Astrocyte (in vitro differentiated cells and primary cell): ENCODE measurements around the gene SCP2D1. TPM values are rescaled to one million over a fixed set of nuclear protein-coding genes. Genes with fewer than 3 reads are reported as not detected.

Experiments used
- DNase-seq: peaks from one replicate; pipeline ENCODE4 v3.0.0-alpha.2; 2010; ENCODE audit warnings: low read depth
- FAIRE-seq: peaks from 2 replicates; lab custom pipeline; 2011; peaks lifted over from hg19 to GRCh38; lab: Jason Lieb, UNC
- H2AFZ ChIP-seq: 2 replicates; pipeline ENCODE4 v1.6.0; 2012; ENCODE audit warnings: low read depth, low read length, inconsistent platforms
- H3K27ac ChIP-seq: 2 replicates; pipeline ENCODE4 v1.5.1; 2011; ENCODE audit warnings: low read depth, low read length, inconsistent platforms
- H3K27me3 ChIP-seq: 2 replicates; pipeline ENCODE4 v1.6.0; 2011; ENCODE audit warnings: low read length, inconsistent platforms; ENCODE audit not compliant: insufficient read depth
- H3K36me3 ChIP-seq: 2 replicates; pipeline ENCODE4 v1.5.1; 2011; ENCODE audit warnings: low read length, inconsistent platforms; ENCODE audit not compliant: insufficient read depth
- H3K4me1 ChIP-seq: 2 replicates; pipeline ENCODE4 v1.5.1; 2011; ENCODE audit warnings: low read length, inconsistent platforms; ENCODE audit not compliant: insufficient read depth
- H3K4me2 ChIP-seq: 2 replicates; pipeline ENCODE4 v1.6.0; 2012; ENCODE audit warnings: low read length, inconsistent platforms
- H3K4me3 ChIP-seq: 2 replicates; pipeline ENCODE4 v1.5.1; 2011; ENCODE audit warnings: low read depth, mild to moderate bottlenecking, low read length, inconsistent platforms; ENCODE audit not compliant: insufficient read depth
- H3K79me2 ChIP-seq: 2 replicates; pipeline ENCODE4 v1.6.0; 2012; ENCODE audit warnings: mild to moderate bottlenecking, low read length, inconsistent platforms; ENCODE audit not compliant: insufficient read depth
- H3K9ac ChIP-seq: 2 replicates; pipeline ENCODE4 v1.6.0; 2012; ENCODE audit warnings: mild to moderate bottlenecking, low read length, inconsistent platforms
- H3K9me3 ChIP-seq: 2 replicates; pipeline ENCODE4 v1.5.1; 2012; ENCODE audit warnings: low read depth, mild to moderate bottlenecking, low read length, inconsistent platforms; ENCODE audit not compliant: insufficient read depth
- H4K20me1 ChIP-seq: 2 replicates; pipeline ENCODE4 v1.6.0; 2012; ENCODE audit warnings: low read length, inconsistent platforms; ENCODE audit not compliant: insufficient read depth
- H3K27ac Mint-ChIP-seq: one replicate; pipeline ENCODE4 v1.8.0; 2021; ENCODE audit warnings: mild to moderate bottlenecking, mixed read lengths; ENCODE audit not compliant: unreplicated experiment
- H3K27me3 Mint-ChIP-seq: one replicate; pipeline ENCODE4 v1.8.0; 2021; ENCODE audit warnings: low read depth, mixed read lengths; ENCODE audit not compliant: unreplicated experiment
- H3K36me3 Mint-ChIP-seq: one replicate; pipeline ENCODE4 v1.8.0; 2021; ENCODE audit warnings: low read depth, mixed read lengths; ENCODE audit not compliant: unreplicated experiment
- H3K4me1 Mint-ChIP-seq: one replicate; pipeline ENCODE4 v1.8.0; 2021; ENCODE audit warnings: low read depth, mixed read lengths; ENCODE audit not compliant: unreplicated experiment
- H3K4me3 Mint-ChIP-seq: one replicate; pipeline ENCODE4 v1.8.0; 2021; ENCODE audit warnings: mild to moderate bottlenecking, moderate library complexity, mixed read lengths; ENCODE audit not compliant: unreplicated experiment
- H3K9me3 Mint-ChIP-seq: one replicate; pipeline ENCODE4 v1.8.0; 2021; ENCODE audit warnings: mild to moderate bottlenecking, mixed read lengths; ENCODE audit not compliant: unreplicated experiment
- EZH2 ChIP-seq: IDR thresholded peaks from 2 replicates; pipeline ENCODE4 v1.6.1; 2012; ENCODE audit warnings: mild to moderate bottlenecking, low read length, inconsistent platforms; ENCODE audit not compliant: insufficient read depth
- total RNA-seq: library from RNA; stranded (reverse); gene quantifications from 2 replicates; pipeline ENCODE4 v1.2.1, GENCODE V29; 2021
- TF ChIP-seq, protein P1 (sequence below): IDR thresholded peaks from 2 replicates; pipeline ENCODE4 v1.5.1; 2011; ENCODE audit warnings: low read depth, mild to moderate bottlenecking, inconsistent platforms, low read length, moderate library complexity; ENCODE audit not compliant: insufficient read depth

Gene SCP2D1
- total RNA-seq, 1 donor from 2014 or later = not detected

DNA sequence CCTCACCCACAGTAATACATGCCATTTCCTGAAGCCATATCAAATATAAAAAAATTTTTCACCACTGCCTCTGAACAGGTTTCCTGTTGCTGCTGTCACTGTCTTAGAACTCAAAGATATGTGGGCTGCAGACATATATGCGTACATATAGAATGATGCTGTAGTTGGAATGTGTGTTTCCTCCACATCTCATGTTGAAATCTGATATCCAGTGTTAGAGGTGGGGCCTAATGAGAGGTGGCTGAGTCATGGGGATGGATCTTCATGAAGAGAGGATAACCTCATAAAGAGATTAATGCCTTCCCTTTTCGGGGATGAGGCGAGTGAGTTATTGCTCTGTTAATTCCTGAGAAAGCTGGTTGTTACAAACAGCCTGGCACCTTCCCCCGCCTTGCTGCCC lies 7.7 kb upstream of the SCP2D1 start:
- Histone ChIP-seq H3K36me3 (no peaks in the 10 kb centered on the region), H3K27me3 (no peaks in the 10 kb centered on the region), H3K4me2 (no peak overlapping the region), H3K9me3 (no peaks in the 10 kb centered on the region), H2AFZ (no peak overlapping the region), H3K4me1 (no peaks in the 10 kb centered on the region), H4K20me1 (no peaks in the 10 kb centered on the region), H3K9ac (no peak overlapping the region), H3K79me2 (no peaks in the 10 kb centered on the region), H3K4me3 (no peak overlapping the region), H3K27ac (no peak overlapping the region)
- Mint-ChIP-seq H3K27ac (no peak overlapping the region), H3K9me3 (peaks cover 4% of the 10 kb centered on the region), H3K4me1 (peaks cover 3% of the 10 kb centered on the region), H3K4me3 (no peak overlapping the region), H3K27me3 (peaks cover 2% of the 10 kb centered on the region), H3K36me3 (no peaks in the 10 kb centered on the region)
- FAIRE-seq (no peak), DNase-seq (no peak)
- TF ChIP-seq, protein P1, sequence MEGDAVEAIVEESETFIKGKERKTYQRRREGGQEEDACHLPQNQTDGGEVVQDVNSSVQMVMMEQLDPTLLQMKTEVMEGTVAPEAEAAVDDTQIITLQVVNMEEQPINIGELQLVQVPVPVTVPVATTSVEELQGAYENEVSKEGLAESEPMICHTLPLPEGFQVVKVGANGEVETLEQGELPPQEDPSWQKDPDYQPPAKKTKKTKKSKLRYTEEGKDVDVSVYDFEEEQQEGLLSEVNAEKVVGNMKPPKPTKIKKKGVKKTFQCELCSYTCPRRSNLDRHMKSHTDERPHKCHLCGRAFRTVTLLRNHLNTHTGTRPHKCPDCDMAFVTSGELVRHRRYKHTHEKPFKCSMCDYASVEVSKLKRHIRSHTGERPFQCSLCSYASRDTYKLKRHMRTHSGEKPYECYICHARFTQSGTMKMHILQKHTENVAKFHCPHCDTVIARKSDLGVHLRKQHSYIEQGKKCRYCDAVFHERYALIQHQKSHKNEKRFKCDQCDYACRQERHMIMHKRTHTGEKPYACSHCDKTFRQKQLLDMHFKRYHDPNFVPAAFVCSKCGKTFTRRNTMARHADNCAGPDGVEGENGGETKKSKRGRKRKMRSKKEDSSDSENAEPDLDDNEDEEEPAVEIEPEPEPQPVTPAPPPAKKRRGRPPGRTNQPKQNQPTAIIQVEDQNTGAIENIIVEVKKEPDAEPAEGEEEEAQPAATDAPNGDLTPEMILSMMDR = no peak
- no peak for TF ChIP-seq EZH2

DNA sequence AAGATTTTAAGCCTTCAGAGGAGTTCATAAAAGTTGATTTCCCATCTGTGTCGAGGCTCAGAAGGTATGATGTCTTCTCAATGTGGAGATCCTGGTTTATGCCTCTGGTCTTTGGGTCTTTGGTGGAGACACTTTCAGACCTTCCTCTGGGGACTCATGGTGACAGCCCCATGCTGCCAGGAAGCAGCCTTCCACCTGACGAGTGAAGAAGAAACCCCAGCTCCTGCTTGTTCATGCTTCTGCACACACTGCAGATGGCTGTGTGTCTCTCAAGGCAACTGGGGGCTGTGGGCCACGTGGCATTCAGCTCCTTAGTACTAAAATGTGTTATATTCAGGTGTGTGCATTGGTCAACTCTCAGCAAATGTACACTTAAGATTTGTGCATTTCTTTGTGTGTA lies 4.9 kb upstream of the SCP2D1 start:
- Mint-ChIP-seq H3K4me1 (peaks cover 3% of the 10 kb centered on the region), H3K9me3 (peaks cover 6% of the 10 kb centered on the region), H3K27me3 (peaks cover 7% of the 10 kb centered on the region), H3K4me3 (no peak overlapping the region), H3K27ac (no peak overlapping the region), H3K36me3 (no peaks in the 10 kb centered on the region)
- Histone ChIP-seq H3K9ac (no peak overlapping the region), H3K9me3 (peaks cover 2% of the 10 kb centered on the region), H3K79me2 (no peaks in the 10 kb centered on the region), H3K4me2 (no peak overlapping the region), H3K27ac (no peak overlapping the region), H3K4me1 (no peaks in the 10 kb centered on the region), H4K20me1 (no peaks in the 10 kb centered on the region), H3K27me3 (no peaks in the 10 kb centered on the region), H3K4me3 (no peak overlapping the region), H2AFZ (no peak overlapping the region), H3K36me3 (no peaks in the 10 kb centered on the region)
- DNase-seq = no peak
- TF ChIP-seq, protein P1 = no peak
- FAIRE-seq = no peak

DNA sequence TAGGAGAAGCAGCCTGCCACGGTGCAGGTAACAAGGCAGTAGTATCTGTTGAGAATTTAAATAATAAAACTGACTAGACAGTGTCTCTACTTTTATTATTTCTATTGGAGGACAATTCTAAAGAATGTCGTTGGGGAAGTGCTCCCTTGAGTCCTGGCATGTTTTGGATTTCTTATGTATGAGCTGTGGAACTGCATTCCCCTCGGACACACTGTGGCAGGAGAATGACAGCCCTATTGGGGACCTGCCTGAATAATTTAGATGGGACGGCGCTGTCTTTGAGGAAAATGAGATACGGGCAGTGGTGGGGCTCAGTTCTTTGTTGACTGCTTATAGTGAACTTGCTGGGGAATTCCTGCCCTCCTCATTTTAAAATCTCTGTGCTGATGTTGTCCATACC lies 2.4 kb upstream of the SCP2D1 start:
- TF ChIP-seq, protein P1 = no peak
- DNase-seq = no peak
- H3K27ac Mint-ChIP-seq = no peak overlapping the region
- no peaks in the 10 kb centered on the region for H3K36me3 Mint-ChIP-seq
- Histone ChIP-seq H3K9ac (no peak overlapping the region), H3K36me3 (no peaks in the 10 kb centered on the region), H3K4me1 (no peaks in the 10 kb centered on the region), H3K9me3 (peaks cover 2% of the 10 kb centered on the region), H2AFZ (no peak overlapping the region), H4K20me1 (no peaks in the 10 kb centered on the region), H3K79me2 (no peaks in the 10 kb centered on the region), H3K4me2 (no peak overlapping the region), H3K27me3 (no peaks in the 10 kb centered on the region), H3K27ac (no peak overlapping the region), H3K4me3 (no peak overlapping the region)
- peaks cover 11% of the 10 kb centered on the region for H3K27me3 Mint-ChIP-seq
- FAIRE-seq = no peak
- peaks cover 4% of the 10 kb centered on the region for H3K9me3 Mint-ChIP-seq
- no peaks in the 10 kb centered on the region for H3K4me1 Mint-ChIP-seq
- no peak overlapping the region for H3K4me3 Mint-ChIP-seq
